ENCODE measurements around the gene ARHGEF7.

- no peak for TF ChIP-seq CTCF (IDR thresholded peaks at IDR 0.05)
- TF ChIP-seq ZFX (IDR thresholded peaks at IDR 0.05; ENCODE audit: borderline replicate concordance) = no peak
Measured at GRCh38 chr13:111269508-111269907, 154.4 kb downstream of the ARHGEF7 start.
